Measurements from ENCODE around the gene PLCB1. TPM values are rescaled to one million over a fixed set of nuclear protein-coding genes. Genes with fewer than 3 reads are reported as not detected.

The PLCB1 gene
- total and polyA plus RNA-seq, 2 donors (not counting 1 experiment from before 2014, with no cell fraction given), result 13.4 to 23.3 TPM

DNA sequence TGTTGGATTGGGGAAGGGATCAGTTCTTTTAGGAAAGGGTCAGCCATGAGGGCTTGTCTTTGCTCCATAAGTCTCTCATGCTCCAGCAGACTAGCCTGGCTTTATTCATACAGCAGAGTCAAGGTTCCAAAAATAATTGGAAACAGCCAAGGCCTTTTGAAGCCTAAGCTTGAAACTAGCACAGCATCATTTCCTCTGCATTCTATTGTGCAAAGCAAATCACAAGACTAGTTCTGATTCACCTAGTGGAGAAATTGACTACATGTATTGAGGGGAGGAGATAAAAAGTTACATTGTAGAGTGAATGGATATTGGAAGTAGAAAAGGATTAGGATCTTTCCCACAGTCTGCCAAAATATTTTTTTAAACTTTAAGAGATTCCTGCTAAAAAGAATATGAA is 777.5 kb downstream of the PLCB1 start:
- no peaks in the 10 kb centered on the region for H3K79me2 ChIP-seq (ENCODE audit: control insufficient read depth, insufficient read depth, low read length)
- no peak overlapping the region for H3K4me3 ChIP-seq (replicated peaks in 1 of 4; ENCODE audit: control extremely low read depth in 1 of 4, insufficient read depth in 1 of 4, low read depth in 3 of 4, low read length in 4 of 4)
- no peaks in the 10 kb centered on the region for H3K9me3 ChIP-seq (ENCODE audit: control insufficient read depth, insufficient read depth, low read depth, low read length)
- no peaks in the 10 kb centered on the region for H3K36me3 ChIP-seq (ENCODE audit: control insufficient read depth, insufficient read depth, low read length)
- no peaks in the 10 kb centered on the region for H3K4me1 ChIP-seq (ENCODE audit: control insufficient read depth, extremely low read depth, insufficient read depth, low read length)
- no peak for DNase-seq (ENCODE audit: low read depth in 2 of 2)
- H2AFZ ChIP-seq (ENCODE audit: low read length), result no peak overlapping the region
- no peaks in the 10 kb centered on the region for H3K27me3 ChIP-seq (ENCODE audit: control insufficient read depth, insufficient read depth, low read length)
- no peak overlapping the region for H3K4me2 ChIP-seq (ENCODE audit: extremely low read depth, insufficient read depth, low read length)
- no peak overlapping the region for H3K9ac ChIP-seq (ENCODE audit: insufficient read depth, low read length)
- no peak overlapping the region for H3K27ac ChIP-seq (ENCODE audit: insufficient read depth, low read length)
- TF ChIP-seq, protein P1, sequence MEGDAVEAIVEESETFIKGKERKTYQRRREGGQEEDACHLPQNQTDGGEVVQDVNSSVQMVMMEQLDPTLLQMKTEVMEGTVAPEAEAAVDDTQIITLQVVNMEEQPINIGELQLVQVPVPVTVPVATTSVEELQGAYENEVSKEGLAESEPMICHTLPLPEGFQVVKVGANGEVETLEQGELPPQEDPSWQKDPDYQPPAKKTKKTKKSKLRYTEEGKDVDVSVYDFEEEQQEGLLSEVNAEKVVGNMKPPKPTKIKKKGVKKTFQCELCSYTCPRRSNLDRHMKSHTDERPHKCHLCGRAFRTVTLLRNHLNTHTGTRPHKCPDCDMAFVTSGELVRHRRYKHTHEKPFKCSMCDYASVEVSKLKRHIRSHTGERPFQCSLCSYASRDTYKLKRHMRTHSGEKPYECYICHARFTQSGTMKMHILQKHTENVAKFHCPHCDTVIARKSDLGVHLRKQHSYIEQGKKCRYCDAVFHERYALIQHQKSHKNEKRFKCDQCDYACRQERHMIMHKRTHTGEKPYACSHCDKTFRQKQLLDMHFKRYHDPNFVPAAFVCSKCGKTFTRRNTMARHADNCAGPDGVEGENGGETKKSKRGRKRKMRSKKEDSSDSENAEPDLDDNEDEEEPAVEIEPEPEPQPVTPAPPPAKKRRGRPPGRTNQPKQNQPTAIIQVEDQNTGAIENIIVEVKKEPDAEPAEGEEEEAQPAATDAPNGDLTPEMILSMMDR (conservative IDR thresholded peaks at IDR 0.05 in 1 of 2, IDR thresholded peaks at IDR 0.05 in 1 of 2; ENCODE audit: low read depth in 1 of 2, low read length in 2 of 2), result no peak
- TF ChIP-seq EZH2 (IDR thresholded peaks at IDR 0.05; ENCODE audit: low read length, missing control alignments), result no peak
- H4K20me1 ChIP-seq (ENCODE audit: control insufficient read depth, extremely low read depth, insufficient read depth, low read length), result no peaks in the 10 kb centered on the region

DNA sequence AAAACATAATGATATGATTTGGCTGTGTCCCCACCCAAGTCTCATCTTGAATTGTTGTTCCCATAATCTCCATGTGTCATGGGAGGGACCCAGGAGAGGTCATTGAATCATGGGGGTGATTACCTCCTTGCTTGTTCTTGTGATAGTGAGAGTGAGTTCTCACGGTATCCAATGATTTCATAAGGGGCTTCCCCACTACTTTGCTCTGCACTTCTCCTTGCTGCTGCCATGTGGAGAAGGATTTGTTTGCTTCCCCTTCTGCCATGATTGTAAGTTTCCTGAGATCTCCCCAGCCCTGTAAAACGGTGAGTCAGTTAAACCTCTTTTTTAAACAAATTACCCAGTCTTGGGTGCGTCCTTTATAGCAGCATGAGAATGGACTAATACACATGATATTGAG is 780.0 kb downstream of the PLCB1 start:
- H2AFZ ChIP-seq (ENCODE audit: low read length), result no peak overlapping the region
- H3K4me3 ChIP-seq (replicated peaks in 1 of 4; ENCODE audit: control extremely low read depth in 1 of 4, insufficient read depth in 1 of 4, low read depth in 3 of 4, low read length in 4 of 4), result no peak overlapping the region
- no peaks in the 10 kb centered on the region for H3K9me3 ChIP-seq (ENCODE audit: control insufficient read depth, insufficient read depth, low read depth, low read length)
- no peaks in the 10 kb centered on the region for H3K27me3 ChIP-seq (ENCODE audit: control insufficient read depth, insufficient read depth, low read length)
- no peak for DNase-seq (ENCODE audit: low read depth in 2 of 2)
- no peaks in the 10 kb centered on the region for H4K20me1 ChIP-seq (ENCODE audit: control insufficient read depth, extremely low read depth, insufficient read depth, low read length)
- H3K4me2 ChIP-seq (ENCODE audit: extremely low read depth, insufficient read depth, low read length), result no peak overlapping the region
- H3K4me1 ChIP-seq (ENCODE audit: control insufficient read depth, extremely low read depth, insufficient read depth, low read length), result no peaks in the 10 kb centered on the region
- H3K27ac ChIP-seq (ENCODE audit: insufficient read depth, low read length), result no peak overlapping the region
- TF ChIP-seq EZH2 (IDR thresholded peaks at IDR 0.05; ENCODE audit: low read length, missing control alignments), result no peak
- TF ChIP-seq, protein P1 (conservative IDR thresholded peaks at IDR 0.05 in 1 of 2, IDR thresholded peaks at IDR 0.05 in 1 of 2; ENCODE audit: low read depth in 1 of 2, low read length in 2 of 2), result no peak
- H3K9ac ChIP-seq (ENCODE audit: insufficient read depth, low read length), result no peak overlapping the region
- no peaks in the 10 kb centered on the region for H3K79me2 ChIP-seq (ENCODE audit: control insufficient read depth, insufficient read depth, low read length)
- no peaks in the 10 kb centered on the region for H3K36me3 ChIP-seq (ENCODE audit: control insufficient read depth, insufficient read depth, low read length)

DNA sequence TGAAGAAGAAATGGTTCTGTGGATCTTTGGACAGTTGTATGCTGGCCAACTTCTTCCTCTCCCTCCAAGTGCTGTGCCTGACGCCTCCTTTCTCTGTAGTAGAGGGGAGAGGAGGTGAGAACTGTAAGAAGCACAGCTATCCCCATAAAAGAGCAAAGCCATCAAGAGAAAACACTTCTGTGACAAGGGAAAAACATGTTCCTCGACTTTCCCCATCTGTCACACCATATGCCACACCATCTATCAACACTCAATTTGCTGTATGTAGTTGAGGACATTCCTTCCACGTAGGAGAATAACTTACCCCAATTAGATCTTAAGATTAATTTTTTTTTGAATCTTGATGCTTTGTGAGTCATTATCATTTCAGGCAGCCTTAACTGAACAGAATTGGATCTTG is 780.7 kb downstream of the PLCB1 start:
- H3K27me3 ChIP-seq (ENCODE audit: control insufficient read depth, insufficient read depth, low read length), result no peaks in the 10 kb centered on the region
- no peaks in the 10 kb centered on the region for H3K79me2 ChIP-seq (ENCODE audit: control insufficient read depth, insufficient read depth, low read length)
- no peaks in the 10 kb centered on the region for H3K36me3 ChIP-seq (ENCODE audit: control insufficient read depth, insufficient read depth, low read length)
- no peak overlapping the region for H2AFZ ChIP-seq (ENCODE audit: low read length)
- DNase-seq (ENCODE audit: low read depth in 2 of 2), result no peak
- no peak overlapping the region for H3K4me3 ChIP-seq (replicated peaks in 1 of 4; ENCODE audit: control extremely low read depth in 1 of 4, insufficient read depth in 1 of 4, low read depth in 3 of 4, low read length in 4 of 4)
- H3K9ac ChIP-seq (ENCODE audit: insufficient read depth, low read length), result no peak overlapping the region
- TF ChIP-seq, protein P1 (conservative IDR thresholded peaks at IDR 0.05 in 1 of 2, IDR thresholded peaks at IDR 0.05 in 1 of 2; ENCODE audit: low read depth in 1 of 2, low read length in 2 of 2), result no peak
- TF ChIP-seq EZH2 (IDR thresholded peaks at IDR 0.05; ENCODE audit: low read length, missing control alignments), result no peak
- H3K27ac ChIP-seq (ENCODE audit: insufficient read depth, low read length), result no peak overlapping the region
- no peaks in the 10 kb centered on the region for H3K9me3 ChIP-seq (ENCODE audit: control insufficient read depth, insufficient read depth, low read depth, low read length)
- H4K20me1 ChIP-seq (ENCODE audit: control insufficient read depth, extremely low read depth, insufficient read depth, low read length), result no peaks in the 10 kb centered on the region
- H3K4me2 ChIP-seq (ENCODE audit: extremely low read depth, insufficient read depth, low read length), result no peak overlapping the region
- no peaks in the 10 kb centered on the region for H3K4me1 ChIP-seq (ENCODE audit: control insufficient read depth, extremely low read depth, insufficient read depth, low read length)
